GM18499 (cell line): Measurements from ENCODE around the gene STMN3.

ENCODE experiments used
- ATAC-seq: cut with Tn5 transposase; IDR thresholded peaks from one replicate; pipeline ENCODE4 v1.9.1; 2021; ENCODE audit warnings: moderate number of reproducible peaks; ENCODE audit not compliant: insufficient read depth, unreplicated experiment

Gene STMN3

DNA sequence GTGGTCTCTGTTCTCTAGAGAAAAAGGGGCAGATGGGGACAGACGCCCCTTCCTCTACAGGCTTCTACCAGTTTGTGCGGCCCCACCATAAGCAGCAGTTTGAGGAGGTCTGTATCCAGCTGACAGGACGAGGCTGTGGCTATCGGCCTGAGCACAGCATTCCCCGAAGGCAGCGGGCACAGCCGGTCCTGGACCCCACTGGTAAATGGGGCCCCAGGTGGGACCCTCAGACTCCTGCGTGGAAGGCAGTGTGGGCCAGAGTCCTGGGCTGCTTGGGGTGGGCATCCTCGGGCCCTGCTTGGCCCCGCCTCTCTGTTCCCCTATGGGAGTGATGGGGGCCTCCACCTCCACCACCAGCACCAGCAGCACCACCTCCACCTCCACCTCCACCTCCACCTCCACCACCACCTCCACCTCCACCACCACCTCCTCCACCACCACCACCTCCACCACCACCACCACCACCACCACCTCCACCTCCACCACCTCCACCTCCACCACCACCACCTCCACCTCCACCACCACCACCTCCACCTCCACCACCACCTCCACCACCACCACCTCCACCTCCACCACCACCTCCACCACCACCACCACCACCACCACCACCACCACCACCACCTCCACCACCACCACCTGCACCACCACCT lies 40.0 kb upstream of the STMN3 start:
- no peak for ATAC-seq

GRCh38 chr20:63692436-63693082 lies 39.3 kb upstream of the STMN3 start:
- no peak for ATAC-seq

DNA sequence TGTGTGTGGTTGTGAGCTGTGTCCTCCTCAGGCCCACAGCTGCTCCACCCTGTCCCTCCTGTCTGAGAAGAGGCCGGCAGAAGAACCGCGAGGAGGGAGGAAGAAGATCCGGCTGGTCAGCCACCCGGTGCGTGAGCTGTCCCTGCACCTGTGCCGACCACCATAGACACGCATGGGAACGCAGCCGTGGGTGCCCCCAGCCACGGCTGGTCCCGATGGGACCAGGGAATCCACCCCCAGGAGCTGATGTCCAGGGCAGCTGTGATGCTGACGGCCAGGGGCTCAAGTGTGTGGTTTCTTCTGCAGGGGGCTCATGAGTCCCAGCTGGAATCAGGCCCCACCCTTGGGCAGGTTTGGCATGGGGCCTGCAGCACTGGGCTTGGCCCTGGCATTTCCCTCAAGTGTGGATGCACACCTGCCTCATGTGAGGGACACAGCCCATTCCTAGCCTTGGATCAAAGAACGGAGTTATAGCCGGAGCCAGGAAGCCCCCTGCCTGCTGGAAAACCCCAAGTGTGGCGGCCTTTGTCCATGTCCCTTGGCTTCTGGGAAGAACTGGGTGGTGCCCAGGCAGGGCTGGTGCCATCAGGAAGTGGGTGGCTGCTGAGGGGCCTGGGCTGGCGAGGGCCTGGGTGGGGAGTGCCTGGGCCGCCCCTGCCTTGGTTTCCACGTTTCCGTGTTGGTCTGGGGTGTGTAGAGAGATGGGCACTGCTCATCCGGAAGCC lies 38.6 kb upstream of the STMN3 start:
- no peak for ATAC-seq

GRCh38 chr20:63690898-63691710 lies 37.9 kb upstream of the STMN3 start:
- ATAC-seq: no peak

GRCh38 chr20:63690003-63690897 lies 37.0 kb upstream of the STMN3 start:
- ATAC-seq: no peak

- ATAC-seq: no peak
Observed at GRCh38 chr20:63689046-63690002, 36.1 kb upstream of the STMN3 start.

DNA sequence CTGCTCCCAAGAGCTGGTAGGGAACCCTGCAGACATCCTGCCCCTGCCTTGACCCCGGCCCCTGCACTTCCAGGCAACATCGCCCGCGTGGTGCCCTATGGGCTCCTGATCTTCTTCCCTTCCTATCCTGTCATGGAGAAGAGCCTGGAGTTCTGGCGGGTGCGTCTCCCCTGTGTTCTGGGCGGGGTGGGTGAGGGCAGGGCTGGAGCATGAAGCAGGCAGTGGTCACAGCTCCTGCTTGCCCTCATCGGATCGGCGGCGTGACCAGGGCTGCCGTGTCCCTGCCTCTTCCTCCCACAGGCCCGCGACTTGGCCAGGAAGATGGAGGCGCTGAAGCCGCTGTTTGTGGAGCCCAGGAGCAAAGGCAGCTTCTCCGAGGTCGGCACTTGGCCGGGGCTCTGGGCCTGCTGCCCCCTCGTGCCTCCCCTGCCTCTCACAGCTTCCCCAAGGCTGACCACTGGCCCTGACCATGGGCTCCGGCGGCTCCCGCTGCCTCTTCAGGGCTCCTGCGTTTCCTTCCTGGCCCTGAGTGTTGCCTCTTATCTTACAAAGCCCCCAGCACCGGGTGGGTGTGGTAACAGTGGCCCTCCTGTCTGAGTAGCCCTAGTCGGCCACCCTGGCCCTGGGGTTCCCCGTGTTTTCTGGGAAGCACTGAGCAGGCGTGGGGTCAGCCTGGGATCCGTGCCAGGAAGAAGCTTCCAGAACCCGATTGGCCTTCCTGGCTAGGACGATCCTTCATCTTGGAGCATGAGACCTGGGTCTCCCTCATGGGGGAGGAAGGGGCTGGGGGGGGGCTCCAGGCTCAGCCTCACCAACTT lies 35.2 kb upstream of the STMN3 start:
- ATAC-seq: no peak

- ATAC-seq: no peak
Observed at GRCh38 chr20:63687419-63688178, 34.4 kb upstream of the STMN3 start.

DNA sequence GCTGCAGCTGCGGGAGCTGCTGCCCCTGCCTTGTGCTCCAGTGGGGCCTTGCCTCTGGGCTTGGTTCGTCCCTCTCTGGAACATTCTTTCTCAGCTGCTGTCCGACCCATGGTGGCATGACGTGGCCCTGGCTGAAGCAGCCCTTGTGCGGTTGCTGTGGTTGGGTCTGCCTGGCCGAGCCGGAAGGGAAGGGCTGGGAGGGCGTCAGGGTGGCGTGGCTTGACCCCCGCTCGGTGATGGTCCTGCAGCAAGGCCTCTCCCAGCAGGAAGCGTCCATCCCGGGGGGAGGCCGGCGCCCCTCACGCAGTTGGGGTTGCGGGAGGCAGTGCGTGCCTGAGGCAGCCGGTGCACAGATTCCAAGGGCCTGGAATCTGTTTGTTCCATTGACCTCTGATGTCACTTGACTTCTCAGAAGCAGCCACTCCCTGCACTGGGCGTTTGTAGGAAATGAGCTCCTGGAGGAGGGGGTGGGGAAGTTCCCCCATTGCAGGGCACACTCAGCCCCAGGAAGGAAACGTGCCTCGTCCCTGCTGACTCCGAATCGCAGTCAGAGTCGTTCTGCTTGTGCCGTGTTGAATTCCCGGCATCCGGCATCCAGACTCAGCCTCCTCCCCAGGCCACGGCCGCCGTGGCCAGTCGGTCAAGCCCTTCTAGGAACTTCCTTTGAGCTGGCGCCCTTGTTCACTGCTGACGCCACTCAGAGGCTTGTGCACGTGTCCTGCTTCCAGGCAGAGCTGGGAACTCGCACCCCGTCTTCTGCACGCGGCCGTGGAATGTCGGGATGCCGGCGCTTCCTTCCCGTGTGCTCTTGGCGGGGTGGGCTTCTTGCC lies 33.5 kb upstream of the STMN3 start:
- ATAC-seq: no peak

DNA sequence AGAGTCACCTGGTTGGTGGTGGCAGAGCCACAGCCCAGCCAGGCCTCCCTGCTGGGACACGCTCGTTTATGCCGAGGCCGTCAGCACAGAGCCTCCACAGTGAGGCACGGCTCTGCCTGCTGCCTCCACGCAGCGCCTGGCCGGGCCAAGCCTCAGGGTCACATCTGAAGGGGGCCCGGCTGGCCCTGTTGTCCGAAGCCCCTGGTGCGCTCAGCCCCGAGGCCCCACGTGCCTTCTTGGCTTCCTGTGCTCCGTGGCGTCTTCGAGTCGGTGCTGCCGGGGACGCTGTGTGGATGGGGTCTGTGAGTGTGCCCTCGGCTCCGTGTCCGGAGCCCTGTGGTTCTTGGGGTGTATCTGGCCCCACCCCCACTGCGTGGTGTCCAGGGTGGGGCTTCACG lies 32.9 kb upstream of the STMN3 start:
- ATAC-seq: no peak

GRCh38 chr20:63685269-63686026 lies 32.2 kb upstream of the STMN3 start:
- ATAC-seq: no peak

- ATAC-seq: no peak
Observed at GRCh38 chr20:63682384-63683139, 29.3 kb upstream of the STMN3 start.

- ATAC-seq: no peak
Observed at GRCh38 chr20:63681609-63682142, 28.5 kb upstream of the STMN3 start.

DNA sequence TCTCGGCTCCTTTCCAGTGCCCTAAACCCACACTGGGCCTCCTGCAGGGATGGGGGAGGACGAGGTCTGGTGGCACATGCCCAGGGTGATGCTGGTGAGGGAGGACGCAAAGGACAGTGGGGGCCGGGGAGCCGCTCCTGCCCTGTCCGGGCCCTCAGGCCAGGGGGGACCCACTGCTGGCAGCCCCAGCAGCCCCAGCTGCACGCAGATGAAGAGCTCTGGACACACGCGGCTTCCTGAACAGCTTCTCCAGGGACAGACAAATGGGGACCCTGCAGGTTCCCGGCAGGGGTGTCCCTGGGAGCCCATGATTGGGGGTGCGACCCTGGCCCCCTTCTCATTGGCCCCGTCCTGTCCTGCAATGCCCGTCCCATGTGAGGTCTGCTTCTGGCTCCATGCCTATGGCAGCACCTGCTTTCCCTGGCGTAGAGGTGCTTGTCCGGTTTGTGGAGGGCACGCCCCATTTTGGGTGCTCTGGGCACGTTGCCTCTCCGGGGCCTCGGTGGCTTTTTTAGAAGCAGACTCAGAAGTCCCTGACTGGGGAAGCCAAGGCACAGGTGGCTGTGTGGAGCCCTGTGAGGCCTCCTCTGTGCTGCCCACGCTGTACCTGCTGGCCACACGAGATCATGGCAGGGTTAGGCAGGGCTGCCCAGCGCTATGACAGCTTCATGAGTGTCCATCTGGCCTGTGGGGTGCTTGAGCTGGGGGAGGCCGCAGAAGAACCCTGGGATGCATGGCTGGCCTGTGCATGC lies 27.8 kb upstream of the STMN3 start:
- ATAC-seq: no peak
